K562 (cell line): Measurements from ENCODE around the gene TRANK1. TPM values are rescaled to one million over a fixed set of nuclear protein-coding genes. Genes with fewer than 3 reads are reported as not detected.

Experiments
- CSDE1 ChIP-seq, 2 experiments: fragments of 450-650 bp; IDR thresholded peaks; 2 replicates each; pipeline ENCODE4 v1.6.1; 2016; ENCODE audit warnings: mild to moderate bottlenecking in 1 of 2
- FOXK2 ChIP-seq, 2 experiments: fragments of 450-650 bp; IDR thresholded peaks in 1 of 2; conservative IDR thresholded peaks in 1 of 2; 2 replicates each; pipeline ENCODE4 v1.6.1; 2016; ENCODE audit warnings: low read depth in 2 of 2, mild to moderate bottlenecking in 1 of 2
- GTF2E2 ChIP-seq: fragments of 200-800 bp; sonication (Bioruptor generic); IDR thresholded peaks from 2 replicates; pipeline ENCODE4 v1.6.1; 2016; ENCODE audit warnings: missing genetic modification characterization, missing compliant biosample characterization
- JUNB ChIP-seq: fragments of 450-650 bp; formaldehyde crosslinking; conservative IDR thresholded peaks from 2 replicates; pipeline ENCODE4 v1.4.0; 2020; ENCODE audit warnings: mild to moderate bottlenecking
- NFIC ChIP-seq: fragments of 450-650 bp; IDR thresholded peaks from 2 replicates; pipeline ENCODE4 v1.6.1; 2017; ENCODE audit warnings: mild to moderate bottlenecking, inconsistent platforms
- PBX2 ChIP-seq, 2 experiments: IDR thresholded peaks in 1 of 2; conservative IDR thresholded peaks in 1 of 2; 2 replicates each; pipeline ENCODE4 v1.6.1; 2016; ENCODE audit warnings: low read depth in 2 of 2, mild to moderate bottlenecking in 1 of 2, missing compliant biosample characterization in 1 of 2, missing genetic modification characterization in 1 of 2, moderate library complexity in 1 of 2
- PHTF2 ChIP-seq: fragments of 250-450 bp; sonication (Bioruptor Pico); IDR thresholded peaks from 2 replicates; pipeline ENCODE4 v1.5.0; 2021; ENCODE audit warnings: mild to moderate bottlenecking
- PYGO2 ChIP-seq: fragments of 450-650 bp; IDR thresholded peaks from 2 replicates; pipeline ENCODE4 v1.6.1; 2016; ENCODE audit warnings: mild to moderate bottlenecking, missing genetic modification characterization, moderate library complexity, missing compliant biosample characterization
- RBM15 ChIP-seq: fragments of 200-400 bp; formaldehyde crosslinking; IDR thresholded peaks from 2 replicates; pipeline ENCODE4 v1.6.1; 2018; ENCODE audit warnings: mild to moderate bottlenecking, low read length, moderate library complexity; ENCODE audit not compliant: insufficient read depth
- RCOR1 ChIP-seq, 2 experiments: IDR thresholded peaks; 2 replicates each; pipeline ENCODE4 v1.6.1; 2012; ENCODE audit warnings: low read depth in 2 of 2, low read length in 2 of 2, borderline replicate concordance in 1 of 2, improper control_type of control experiment in 1 of 2
- SMARCA4 ChIP-seq: fragments of 450-650 bp; IDR thresholded peaks from 2 replicates; pipeline ENCODE4 v1.6.1; 2016
- SMARCC2 ChIP-seq: fragments of 450-650 bp; IDR thresholded peaks from 2 replicates; pipeline ENCODE4 v1.6.1; 2017; ENCODE audit warnings: antibody characterized with exemption, moderate library complexity, mild to moderate bottlenecking, low read depth
- TAF7 ChIP-seq: fragments of 450-650 bp; IDR thresholded peaks from 2 replicates; pipeline ENCODE4 v1.6.1; 2016; ENCODE audit warnings: missing genetic modification characterization, missing compliant biosample characterization
- TFAP4 ChIP-seq: sonication (generic); formaldehyde crosslinking; IDR thresholded peaks from 2 replicates; pipeline ENCODE4 v1.8.0; 2022; ENCODE audit warnings: missing genetic modification reagents, mild to moderate bottlenecking, moderate library complexity, borderline replicate concordance
- TOE1 ChIP-seq, 2 experiments: fragments of 450-650 bp in 1 of 2; sonication (generic) in 1 of 2; formaldehyde crosslinking in 1 of 2; IDR thresholded peaks; 2 replicates each; pipeline versions ENCODE4 v1.7.1 to v1.8.0; 2016 to 2022; ENCODE audit warnings: borderline replicate concordance in 2 of 2, mild to moderate bottlenecking in 2 of 2, antibody characterized with exemption in 1 of 2, inconsistent platforms in 1 of 2, low read depth in 1 of 2, missing genetic modification reagents in 1 of 2, moderate library complexity in 1 of 2
- ZBTB8A ChIP-seq: fragments of 450-650 bp; IDR thresholded peaks from 2 replicates; pipeline ENCODE4 v1.6.1; 2018; ENCODE audit warnings: mild to moderate bottlenecking, moderate library complexity; ENCODE audit not compliant: partially characterized antibody
- ZEB2 ChIP-seq: fragments of 450-650 bp; IDR thresholded peaks from 2 replicates; pipeline ENCODE4 v1.6.1; 2016
- ZFX ChIP-seq: sonication (generic); formaldehyde crosslinking; IDR thresholded peaks from 2 replicates; pipeline ENCODE4 v1.8.0; 2022; ENCODE audit warnings: mild to moderate bottlenecking, missing genetic modification reagents, moderate library complexity
- ZNF354B ChIP-seq: fragments of 250-450 bp; sonication (Bioruptor Pico); IDR thresholded peaks from 2 replicates; pipeline ENCODE4 v1.4.0; 2020
- ZNF589 ChIP-seq: fragments of 200-800 bp; sonication (Bioruptor generic); IDR thresholded peaks from 2 replicates; pipeline ENCODE4 v1.6.1; 2016; ENCODE audit warnings: low read depth, missing genetic modification characterization, missing compliant biosample characterization
- polyA plus RNA-seq, 8 experiments: library from polyadenylated mRNA; depleted of rRNA in 4 of 8; stranded (reverse) in 5 of 8; unstranded in 3 of 8; fragments of >200 nt; fragmentation: Nextera tagmentation in 2 of 8; fragmentation: Illumina TruSeq in 1 of 8; extraction: Ambion mirVana in 2 of 8; extraction: Trizol in 1 of 8; gene quantifications; 2 replicates each; pipeline versions ENCODE4 v1.2.1 to v1.2.3, GENCODE V29; 2011 to 2014; ENCODE audit warnings: inconsistent platforms in 1 of 8, missing spikeins in 1 of 8
- total RNA-seq, 7 experiments: library from RNA; depleted of rRNA in 6 of 7; stranded (reverse); fragments of >200 nt in 6 of 7; fragmentation: Illumina TruSeq in 2 of 7; extraction: Trizol in 2 of 7; gene quantifications; 2 replicates each; pipeline versions ENCODE4 v1.2.1 to v1.2.3, GENCODE V29; 2011 to 2021; ENCODE audit warnings: low replicate concordance in 1 of 7
- TF ChIP-seq, protein P1 (sequence below): fragments of 450-650 bp; formaldehyde crosslinking; IDR thresholded peaks from 2 replicates; pipeline ENCODE4 v1.4.0; 2020; ENCODE audit warnings: mild to moderate bottlenecking, moderate library complexity
- TF ChIP-seq, protein P2 (sequence below): fragments of 450-650 bp; IDR thresholded peaks from 2 replicates; pipeline ENCODE4 v1.7.0; 2016; ENCODE audit warnings: borderline replicate concordance

Gene TRANK1
- total and polyA plus RNA-seq, 9 of the 15 experiments (the other 6 are each of a cell fraction or from before 2014, with no cell fraction given), result 0.41 to 5.3 (median 2.1) TPM

DNA sequence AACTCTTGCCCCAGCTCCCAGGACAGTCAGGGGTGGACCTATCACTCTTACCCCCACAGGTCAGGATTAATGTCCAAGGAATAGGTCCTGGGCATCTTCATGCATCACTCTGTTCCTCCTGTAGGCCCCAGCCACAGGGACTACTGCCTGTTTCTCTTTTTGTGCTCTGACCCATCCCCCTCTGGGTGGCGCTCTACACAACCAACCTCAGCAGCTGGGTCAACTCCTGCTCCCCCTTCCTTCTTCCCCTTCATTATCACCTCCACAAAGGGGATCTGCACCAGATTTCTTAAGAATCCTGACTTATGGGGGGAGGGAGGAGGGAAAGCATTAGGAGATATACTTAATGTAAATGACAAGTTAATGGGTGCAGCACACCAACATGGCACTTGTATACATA lies 12.2 kb upstream of the TRANK1 start (continued):
- TF ChIP-seq, protein P1, sequence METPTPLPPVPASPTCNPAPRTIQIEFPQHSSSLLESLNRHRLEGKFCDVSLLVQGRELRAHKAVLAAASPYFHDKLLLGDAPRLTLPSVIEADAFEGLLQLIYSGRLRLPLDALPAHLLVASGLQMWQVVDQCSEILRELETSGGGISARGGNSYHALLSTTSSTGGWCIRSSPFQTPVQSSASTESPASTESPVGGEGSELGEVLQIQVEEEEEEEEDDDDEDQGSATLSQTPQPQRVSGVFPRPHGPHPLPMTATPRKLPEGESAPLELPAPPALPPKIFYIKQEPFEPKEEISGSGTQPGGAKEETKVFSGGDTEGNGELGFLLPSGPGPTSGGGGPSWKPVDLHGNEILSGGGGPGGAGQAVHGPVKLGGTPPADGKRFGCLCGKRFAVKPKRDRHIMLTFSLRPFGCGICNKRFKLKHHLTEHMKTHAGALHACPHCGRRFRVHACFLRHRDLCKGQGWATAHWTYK (CRISPR knock-in tag), result no peak
- no peak for TF ChIP-seq PHTF2
- no peak for TF ChIP-seq ZEB2
- TF ChIP-seq ZFX (CRISPR knock-in tag), result peak; percentile 45
- TF ChIP-seq JUNB, result no peak
- TF ChIP-seq CSDE1 (IDR thresholded peaks at IDR 0.05), result no peak
- no peak for TF ChIP-seq TAF7 (tag)
- TF ChIP-seq SMARCC2, result peak; percentile 34; the same call in 1 of the 2 replicates
- no peak for TF ChIP-seq ZNF354B (CRISPR knock-in tag)
- TF ChIP-seq RCOR1 (IDR thresholded peaks at IDR 0.05; ENCODE audit: borderline replicate concordance in 1 of 2, low read depth in 2 of 2, low read length in 2 of 2), result peak in 1 of 2 experiments; percentile 16; a peak in 1 of 4 replicates
- no peak for TF ChIP-seq TOE1 (IDR thresholded peaks at IDR 0.05; ENCODE audit: borderline replicate concordance)
- no peak for TF ChIP-seq TOE1 (CRISPR knock-in tag; IDR thresholded peaks at IDR 0.05; ENCODE audit: borderline replicate concordance, low read depth)
- no peak for TF ChIP-seq ZBTB8A
- TF ChIP-seq RBM15, result no peak
- TF ChIP-seq PYGO2 (tag), result no peak
- TF ChIP-seq PBX2 (CRISPR knock-in tag; IDR thresholded peaks at IDR 0.05; ENCODE audit: low read depth), result no peak
- no peak for TF ChIP-seq PBX2 (tag; conservative IDR thresholded peaks at IDR 0.05; ENCODE audit: low read depth)
- TF ChIP-seq, protein P2, sequence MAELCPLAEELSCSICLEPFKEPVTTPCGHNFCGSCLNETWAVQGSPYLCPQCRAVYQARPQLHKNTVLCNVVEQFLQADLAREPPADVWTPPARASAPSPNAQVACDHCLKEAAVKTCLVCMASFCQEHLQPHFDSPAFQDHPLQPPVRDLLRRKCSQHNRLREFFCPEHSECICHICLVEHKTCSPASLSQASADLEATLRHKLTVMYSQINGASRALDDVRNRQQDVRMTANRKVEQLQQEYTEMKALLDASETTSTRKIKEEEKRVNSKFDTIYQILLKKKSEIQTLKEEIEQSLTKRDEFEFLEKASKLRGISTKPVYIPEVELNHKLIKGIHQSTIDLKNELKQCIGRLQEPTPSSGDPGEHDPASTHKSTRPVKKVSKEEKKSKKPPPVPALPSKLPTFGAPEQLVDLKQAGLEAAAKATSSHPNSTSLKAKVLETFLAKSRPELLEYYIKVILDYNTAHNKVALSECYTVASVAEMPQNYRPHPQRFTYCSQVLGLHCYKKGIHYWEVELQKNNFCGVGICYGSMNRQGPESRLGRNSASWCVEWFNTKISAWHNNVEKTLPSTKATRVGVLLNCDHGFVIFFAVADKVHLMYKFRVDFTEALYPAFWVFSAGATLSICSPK, result no peak
- TF ChIP-seq NFIC, result peak; percentile 13; the same call in 1 of the 2 replicates
- no peak for TF ChIP-seq GTF2E2
- TF ChIP-seq ZNF589 (CRISPR knock-in tag), result no peak
- peak; percentile 53 for TF ChIP-seq SMARCA4
- peak; percentile 18 to 56; a peak in 1 of 4 replicates for TF ChIP-seq FOXK2 (conservative IDR thresholded peaks at IDR 0.05 in 1 of 2, IDR thresholded peaks at IDR 0.05 in 1 of 2; ENCODE audit: low read depth in 2 of 2)
- TF ChIP-seq TFAP4, result peak; percentile 39; the same call in 1 of the 2 replicates
